ENCODE results near the gene NELFB.

NELFB gene

GRCh38 chr9:137317718-137318511 lies 62.8 kb downstream of the NELFB start:
- no peak for DNase-seq

DNA sequence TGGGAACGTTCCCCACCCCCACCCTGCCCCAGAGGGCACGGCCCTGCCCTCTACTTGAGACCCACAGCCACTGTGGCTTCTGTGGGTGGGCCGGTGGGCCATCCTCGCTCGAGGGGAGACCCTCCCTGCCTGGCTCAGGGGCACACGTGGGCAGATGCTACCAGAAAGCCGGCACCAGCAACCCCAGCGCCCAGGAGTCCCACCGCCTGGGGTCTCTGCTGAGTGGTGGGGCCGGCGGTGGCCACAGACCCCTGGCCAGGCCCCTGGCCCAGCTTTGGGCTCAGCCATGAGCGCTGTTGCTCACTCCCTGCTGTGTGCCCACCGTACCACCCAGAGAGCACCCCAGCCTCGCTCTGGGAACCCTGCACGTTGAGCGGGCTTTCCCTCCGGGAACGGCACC lies 63.5 kb downstream of the NELFB start:
- no peak for DNase-seq

- no peak for DNase-seq
These were observed 64.0 kb downstream of the NELFB start for GRCh38 chr9:137319011-137319738.

- DNase-seq = no peak
These were observed 64.8 kb downstream of the NELFB start for GRCh38 chr9:137319739-137320551.

GRCh38 chr9:137320555-137321384 lies 65.6 kb downstream of the NELFB start:
- no peak for DNase-seq

- DNase-seq = no peak
These were observed 66.7 kb downstream of the NELFB start for GRCh38 chr9:137321726-137322361.

All from NCI-H2171 treated with DMSO at 0.1 percent for 48 hours (cell line).